Activated CD8-positive, alpha-beta T cell treated with anti-CD3 and anti-CD28 coated beads for 36 hours (primary cell): ENCODE results near the gene NAPEPLD. TPM values are rescaled to one million over a fixed set of nuclear protein-coding genes. Genes with fewer than 3 reads are reported as not detected.

Experiments used
- ATAC-seq: fragments of 200-7000 bp; cut with Tn5 transposase; one replicate; pipeline ENCODE4 v1.10.0; 2021; ENCODE audit warnings: mild to moderate bottlenecking, moderate library complexity
- CTCF ChIA-PET: fragments of 350-600 bp; sonication (Branson Sonifier 250); formaldehyde crosslinking; loops from one replicate; lab custom pipeline; 2021; ENCODE audit warnings: antibody characterized with exemption; lab: Charles Lee
- POLR2A ChIA-PET: fragments of 350-600 bp; sonication (Branson Sonifier 250); formaldehyde crosslinking; loops from one replicate; lab custom pipeline; 2021; ENCODE audit warnings: antibody characterized with exemption; lab: Charles Lee
- DNase-seq: peaks from one replicate; pipeline ENCODE4 v3.0.0-alpha.2; 2020
- H3K27ac Mint-ChIP-seq: one replicate; pipeline ENCODE4 v1.8.0; 2021; ENCODE audit warnings: mild to moderate bottlenecking, mixed read lengths
- H3K27me3 Mint-ChIP-seq: one replicate; pipeline ENCODE4 v1.8.0; 2021; ENCODE audit warnings: mixed read lengths
- H3K36me3 Mint-ChIP-seq: one replicate; pipeline ENCODE4 v1.8.0; 2021; ENCODE audit warnings: low read depth, mixed read lengths
- H3K4me1 Mint-ChIP-seq: one replicate; pipeline ENCODE4 v1.8.0; 2021; ENCODE audit warnings: low read depth, mixed read lengths
- H3K4me3 Mint-ChIP-seq: one replicate; pipeline ENCODE4 v1.8.0; 2021; ENCODE audit warnings: mild to moderate bottlenecking, moderate library complexity, mixed read lengths
- H3K9me3 Mint-ChIP-seq: one replicate; pipeline ENCODE4 v1.8.0; 2021; ENCODE audit warnings: mixed read lengths
- CTCF ChIP-seq: fragments of 200-600 bp; IDR thresholded peaks from one replicate; pipeline ENCODE4 v1.8.0; 2022; ENCODE audit warnings: antibody characterized with exemption, mild to moderate bottlenecking
- intact Hi-C: fragments of 100-400 bp; cut with micrococcal nuclease; formaldehyde crosslinking; loops from one replicate; pipeline ENCODE4 v1.10.0; 2022
- total RNA-seq, 2 experiments: library from RNA; stranded (reverse); gene quantifications; one replicate each; pipeline ENCODE4 v1.2.3, GENCODE V29; 2021

Gene NAPEPLD
- total RNA-seq, 2 experiments from 2014 or later: 5.1 to 6.3 TPM

- TF ChIP-seq CTCF: no peak
- no peak overlapping the region for H3K4me3 Mint-ChIP-seq
- no peak overlapping the region for H3K27ac Mint-ChIP-seq
- intact Hi-C loops: no loop called here
- ATAC-seq (no peak), DNase-seq (no peak)
- H3K27me3 Mint-ChIP-seq: no peaks in the 10 kb centered on the region
- H3K4me1 Mint-ChIP-seq: peaks cover 3% of the 10 kb centered on the region
- ChIA-PET POLR2A (no interaction called here), CTCF (no interaction called here)
- H3K36me3 Mint-ChIP-seq: peaks cover 29% of the 10 kb centered on the region
- H3K9me3 Mint-ChIP-seq: no peaks in the 10 kb centered on the region
These were observed 31.4 kb downstream of the NAPEPLD start for GRCh38 chr7:103117465-103117864.

- Mint-ChIP-seq H3K27ac (no peak overlapping the region), H3K9me3 (no peaks in the 10 kb centered on the region), H3K4me3 (no peak overlapping the region), H3K4me1 (peaks cover 3% of the 10 kb centered on the region), H3K36me3 (peaks cover 31% of the 10 kb centered on the region), H3K27me3 (no peaks in the 10 kb centered on the region)
- POLR2A ChIA-PET: no interaction called here
- no peak for DNase-seq
- intact Hi-C loops: no loop called here
- ATAC-seq: no peak
- CTCF ChIA-PET: no interaction called here
- TF ChIP-seq CTCF: no peak
These were observed 31.9 kb downstream of the NAPEPLD start for GRCh38 chr7:103116991-103117390.

GRCh38 chr7:103116511-103116910 lies 32.4 kb downstream of the NAPEPLD start:
- Mint-ChIP-seq H3K4me1 (peaks cover 3% of the 10 kb centered on the region), H3K27ac (no peak overlapping the region), H3K4me3 (no peak overlapping the region), H3K9me3 (no peaks in the 10 kb centered on the region), H3K27me3 (no peaks in the 10 kb centered on the region), H3K36me3 (peaks cover 33% of the 10 kb centered on the region)
- no peak for TF ChIP-seq CTCF
- intact Hi-C loops: no loop called here
- ChIA-PET CTCF (no interaction called here), POLR2A (no interaction called here)
- DNase-seq (no peak), ATAC-seq (no peak)

- peaks cover 40% of the 10 kb centered on the region for H3K36me3 Mint-ChIP-seq
These were observed 33.1 kb downstream of the NAPEPLD start for GRCh38 chr7:103115771-103116170.

GRCh38 chr7:103114576-103115008 lies 34.3 kb downstream of the NAPEPLD start:
- H3K27me3 Mint-ChIP-seq: no peaks in the 10 kb centered on the region
- intact Hi-C loops: no loop called here
- no peak overlapping the region for H3K4me3 Mint-ChIP-seq
- no peak for TF ChIP-seq CTCF
- no peak overlapping the region for H3K27ac Mint-ChIP-seq
- POLR2A ChIA-PET: interaction anchor here (0.6 kb wide), 1 partner anchor 36 kb away, joined by 3 read pairs; no protein-coding TSS in a partner anchor
- ATAC-seq (no peak), DNase-seq (no peak)
- H3K36me3 Mint-ChIP-seq: peaks cover 45% of the 10 kb centered on the region
- CTCF ChIA-PET: interaction anchor here (0.6 kb wide), 1 partner anchor 41 kb away, joined by 3 read pairs; no protein-coding TSS in a partner anchor
- H3K9me3 Mint-ChIP-seq: peaks cover 4% of the 10 kb centered on the region
- peaks cover 6% of the 10 kb centered on the region for H3K4me1 Mint-ChIP-seq

More at GRCh38 chr7:103115771-103116170, 33.1 kb downstream of the NAPEPLD start:
- DNase-seq (no peak), ATAC-seq (no peak)
- intact Hi-C loops: no loop called here
- POLR2A ChIA-PET: no interaction called here
- no peak for TF ChIP-seq CTCF
- Mint-ChIP-seq H3K4me3 (no peak overlapping the region), H3K27ac (no peak overlapping the region), H3K27me3 (no peaks in the 10 kb centered on the region), H3K9me3 (no peaks in the 10 kb centered on the region), H3K4me1 (peaks cover 3% of the 10 kb centered on the region)
- CTCF ChIA-PET: no interaction called here
